IPS-20b (cell line): ENCODE data around the gene APC2.

Experiments used
- H3K27ac ChIP-seq: one replicate; pipeline ENCODE4 v1.5.1; 2013; ENCODE audit warnings: low read length
- H3K27me3 ChIP-seq: 2 replicates; pipeline ENCODE4 v1.6.1; 2013; ENCODE audit warnings: mild to moderate bottlenecking, low read length, inconsistent platforms; ENCODE audit not compliant: insufficient read depth
- H3K36me3 ChIP-seq: 2 replicates; pipeline ENCODE4 v1.6.1; 2013; ENCODE audit warnings: low read depth, mild to moderate bottlenecking, inconsistent platforms, low read length, moderate library complexity; ENCODE audit not compliant: insufficient read depth
- H3K4me1 ChIP-seq: 2 replicates; pipeline ENCODE4 v1.6.1; 2013; ENCODE audit warnings: mild to moderate bottlenecking, control low read depth, inconsistent platforms, low read length, moderate library complexity; ENCODE audit not compliant: insufficient read depth
- H3K4me3 ChIP-seq: 2 replicates; pipeline ENCODE4 v1.5.1; 2013; ENCODE audit warnings: mild to moderate bottlenecking, low read length, inconsistent platforms
- H3K9ac ChIP-seq: 2 replicates; pipeline ENCODE4 v1.6.1; 2013; ENCODE audit warnings: low read depth, mild to moderate bottlenecking, inconsistent platforms, low read length, moderate library complexity
- H3K9me3 ChIP-seq: 2 replicates; pipeline ENCODE4 v1.6.1; 2013; ENCODE audit warnings: mild to moderate bottlenecking, low read depth, low read length, inconsistent platforms; ENCODE audit not compliant: insufficient read depth

APC2 gene

GRCh38 chr19:1455336-1456120 is 5.6 kb downstream of the APC2 start:
- Histone ChIP-seq H3K36me3 (no peaks in the 10 kb centered on the region), H3K9ac (no peak overlapping the region), H3K27ac (no peak overlapping the region), H3K4me1 (no peaks in the 10 kb centered on the region; the same call in 1 of the 2 replicates), H3K4me3 (peak overlapping the region; percentile 33; the same call in 1 of the 2 replicates), H3K27me3 (peaks cover 96% of the 10 kb centered on the region), H3K9me3 (no peaks in the 10 kb centered on the region)

- peaks cover 88% of the 10 kb centered on the region for H3K27me3 ChIP-seq
- no peak overlapping the region for H3K27ac ChIP-seq
- H3K4me1 ChIP-seq, result no peaks in the 10 kb centered on the region; the same call in 1 of the 2 replicates
- H3K9ac ChIP-seq, result no peak overlapping the region
- no peaks in the 10 kb centered on the region for H3K36me3 ChIP-seq
- no peak overlapping the region for H3K4me3 ChIP-seq
- no peaks in the 10 kb centered on the region for H3K9me3 ChIP-seq
These were observed 6.4 kb downstream of the APC2 start for GRCh38 chr19:1456121-1456900.

DNA sequence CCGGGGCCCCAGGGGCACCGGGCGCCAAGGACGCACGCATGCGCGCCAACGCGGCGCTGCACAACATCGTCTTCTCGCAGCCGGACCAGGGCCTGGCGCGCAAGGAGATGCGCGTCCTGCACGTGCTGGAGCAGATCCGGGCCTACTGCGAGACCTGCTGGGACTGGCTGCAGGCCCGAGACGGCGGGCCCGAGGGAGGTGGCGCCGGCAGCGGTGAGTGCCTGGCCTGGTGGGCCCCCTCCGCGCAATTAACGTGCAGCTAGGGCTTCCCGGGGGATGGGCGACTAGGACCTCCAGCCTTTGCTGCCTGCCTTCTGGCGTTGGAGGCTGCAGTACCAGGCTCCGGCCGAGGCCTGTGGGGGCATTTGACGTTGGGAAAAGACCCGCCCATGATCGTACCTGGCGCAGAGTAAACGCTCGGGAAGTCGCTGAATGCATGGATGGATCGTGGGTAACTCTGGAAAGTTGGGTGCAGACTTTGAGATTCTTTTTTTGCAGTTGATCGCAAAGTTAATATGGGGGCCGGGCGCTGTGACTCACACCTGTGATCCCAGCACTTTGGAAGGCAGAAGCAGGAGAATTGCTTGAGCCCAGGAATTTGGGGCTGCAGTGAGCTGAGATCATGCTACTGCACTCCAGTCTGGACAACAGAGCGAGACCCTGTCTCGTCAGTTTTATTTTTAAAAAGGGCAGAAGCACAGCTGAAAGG is 7.3 kb downstream of the APC2 start:
- Histone ChIP-seq H3K4me3 (no peak overlapping the region), H3K27me3 (peaks cover 80% of the 10 kb centered on the region)

DNA sequence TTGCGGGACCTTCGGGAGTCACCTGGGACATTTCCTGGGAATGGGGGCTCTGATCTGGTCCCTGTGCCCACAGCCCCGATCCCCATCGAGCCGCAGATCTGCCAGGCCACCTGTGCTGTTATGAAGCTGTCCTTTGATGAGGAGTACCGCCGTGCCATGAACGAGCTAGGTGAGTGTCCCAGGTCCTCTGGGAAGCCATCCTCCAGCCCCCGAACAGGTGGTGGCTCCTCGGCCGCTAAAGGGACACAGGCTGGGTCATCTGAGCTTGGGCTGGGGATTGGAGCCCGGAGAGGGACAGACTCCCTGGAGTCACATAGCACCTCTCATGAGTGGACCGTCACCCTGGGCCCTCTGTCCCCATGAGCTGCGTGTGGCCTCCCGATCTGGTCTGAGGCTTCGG is 8.0 kb downstream of the APC2 start:
- H3K4me3 ChIP-seq, result no peak overlapping the region

More for the DNA sequence above, 7.3 kb downstream of the APC2 start:
- Histone ChIP-seq H3K36me3 (no peaks in the 10 kb centered on the region), H3K9ac (no peak overlapping the region), H3K27ac (no peak overlapping the region), H3K9me3 (no peaks in the 10 kb centered on the region), H3K4me1 (no peaks in the 10 kb centered on the region; the same call in 1 of the 2 replicates)

DNA sequence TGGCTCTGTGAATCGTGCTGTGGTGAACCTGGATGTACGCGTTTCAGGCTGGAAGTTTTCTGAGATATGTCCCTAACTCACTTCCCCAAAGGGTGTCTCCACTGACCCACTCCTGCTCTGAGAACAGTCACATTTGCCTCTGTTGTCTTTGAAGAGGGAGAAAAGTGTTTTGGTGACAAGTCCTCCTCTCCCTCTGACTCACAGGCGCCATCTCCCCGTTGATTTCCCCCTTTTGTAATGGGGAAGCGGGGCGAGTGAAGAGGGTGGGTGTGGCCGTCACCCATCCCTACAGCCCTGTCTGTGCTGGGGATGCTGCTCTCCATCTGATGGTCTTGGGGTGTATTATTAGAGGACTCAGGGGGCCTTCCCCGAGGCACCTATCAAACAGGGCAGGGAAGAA is 9.6 kb downstream of the APC2 start:
- H3K9me3 ChIP-seq, result no peaks in the 10 kb centered on the region
- no peak overlapping the region for H3K4me3 ChIP-seq
- H3K9ac ChIP-seq, result no peak overlapping the region
- no peaks in the 10 kb centered on the region for H3K36me3 ChIP-seq
- H3K27ac ChIP-seq, result no peak overlapping the region
- no peaks in the 10 kb centered on the region for H3K4me1 ChIP-seq
- H3K27me3 ChIP-seq, result peaks cover 72% of the 10 kb centered on the region

More for the DNA sequence above, 8.0 kb downstream of the APC2 start:
- Histone ChIP-seq H3K27me3 (peaks cover 73% of the 10 kb centered on the region), H3K4me1 (no peaks in the 10 kb centered on the region), H3K9ac (no peak overlapping the region), H3K9me3 (no peaks in the 10 kb centered on the region), H3K27ac (no peak overlapping the region), H3K36me3 (no peaks in the 10 kb centered on the region)

- Histone ChIP-seq H3K27me3 (peaks cover 74% of the 10 kb centered on the region), H3K4me3 (no peak overlapping the region), H3K36me3 (no peaks in the 10 kb centered on the region), H3K9ac (no peak overlapping the region), H3K4me1 (no peaks in the 10 kb centered on the region), H3K9me3 (no peaks in the 10 kb centered on the region), H3K27ac (no peak overlapping the region)
These were observed 10.4 kb downstream of the APC2 start for GRCh38 chr19:1460033-1460995.

- H3K9ac ChIP-seq, result no peak overlapping the region
These were observed 11.9 kb downstream of the APC2 start for GRCh38 chr19:1461862-1462261.

GRCh38 chr19:1465191-1466016 is 15.5 kb downstream of the APC2 start:
- H3K27ac ChIP-seq, result no peak overlapping the region
- no peaks in the 10 kb centered on the region for H3K9me3 ChIP-seq
- no peaks in the 10 kb centered on the region for H3K4me1 ChIP-seq
- no peak overlapping the region; the same call in 1 of the 2 replicates for H3K4me3 ChIP-seq
- peaks cover 74% of the 10 kb centered on the region for H3K27me3 ChIP-seq
- H3K36me3 ChIP-seq, result no peaks in the 10 kb centered on the region
- no peak overlapping the region for H3K9ac ChIP-seq

More at GRCh38 chr19:1461862-1462261, 11.9 kb downstream of the APC2 start:
- no peaks in the 10 kb centered on the region for H3K9me3 ChIP-seq
- peaks cover 74% of the 10 kb centered on the region for H3K27me3 ChIP-seq
- H3K36me3 ChIP-seq, result no peaks in the 10 kb centered on the region
- no peaks in the 10 kb centered on the region for H3K4me1 ChIP-seq
- no peak overlapping the region for H3K27ac ChIP-seq
- H3K4me3 ChIP-seq, result no peak overlapping the region

- H3K27ac ChIP-seq, result no peak overlapping the region
- H3K9me3 ChIP-seq, result no peaks in the 10 kb centered on the region
- H3K9ac ChIP-seq, result no peak overlapping the region
- no peaks in the 10 kb centered on the region for H3K36me3 ChIP-seq
- no peaks in the 10 kb centered on the region for H3K4me1 ChIP-seq
- H3K4me3 ChIP-seq, result no peak overlapping the region
- H3K27me3 ChIP-seq, result peaks cover 81% of the 10 kb centered on the region
These were observed 16.1 kb downstream of the APC2 start for GRCh38 chr19:1466018-1466460.

DNA sequence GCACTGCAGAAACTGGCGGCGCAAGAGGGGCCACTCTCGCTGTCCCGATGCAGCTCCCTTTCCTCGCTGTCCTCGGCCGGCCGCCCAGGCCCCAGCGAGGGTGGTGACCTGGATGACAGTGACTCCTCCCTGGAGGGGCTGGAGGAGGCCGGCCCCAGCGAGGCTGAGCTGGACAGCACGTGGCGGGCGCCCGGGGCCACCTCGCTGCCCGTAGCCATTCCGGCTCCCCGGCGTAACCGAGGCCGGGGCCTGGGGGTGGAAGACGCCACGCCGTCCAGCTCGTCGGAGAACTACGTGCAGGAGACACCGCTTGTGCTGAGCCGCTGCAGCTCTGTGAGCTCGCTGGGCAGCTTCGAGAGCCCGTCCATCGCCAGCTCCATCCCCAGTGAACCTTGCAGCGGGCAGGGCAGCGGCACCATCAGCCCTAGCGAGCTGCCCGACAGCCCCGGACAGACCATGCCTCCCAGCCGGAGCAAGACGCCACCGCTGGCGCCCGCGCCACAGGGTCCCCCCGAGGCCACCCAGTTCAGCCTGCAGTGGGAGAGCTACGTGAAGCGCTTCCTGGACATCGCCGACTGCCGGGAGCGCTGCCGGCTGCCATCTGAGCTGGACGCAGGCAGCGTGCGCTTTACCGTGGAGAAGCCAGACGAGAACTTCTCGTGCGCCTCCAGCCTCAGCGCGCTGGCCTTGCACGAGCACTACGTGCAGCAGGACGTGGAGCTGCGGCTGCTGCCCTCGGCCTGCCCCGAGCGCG is 16.7 kb downstream of the APC2 start:
- Histone ChIP-seq H3K36me3 (no peaks in the 10 kb centered on the region), H3K4me1 (no peaks in the 10 kb centered on the region), H3K4me3 (no peak overlapping the region; the same call in 1 of the 2 replicates), H3K27ac (no peak overlapping the region), H3K27me3 (peaks cover 87% of the 10 kb centered on the region), H3K9me3 (no peaks in the 10 kb centered on the region), H3K9ac (no peak overlapping the region)
